Suppressor macrophage treated with lipopolysaccharide for 1 hour (primary cell): ENCODE measurements around the gene CHIT1.

ENCODE experiments used
- DNase-seq, 3 donors: peaks; one replicate each; pipeline ENCODE4 v3.0.0-alpha.2; 2020 to 2022

The CHIT1 gene

DNA sequence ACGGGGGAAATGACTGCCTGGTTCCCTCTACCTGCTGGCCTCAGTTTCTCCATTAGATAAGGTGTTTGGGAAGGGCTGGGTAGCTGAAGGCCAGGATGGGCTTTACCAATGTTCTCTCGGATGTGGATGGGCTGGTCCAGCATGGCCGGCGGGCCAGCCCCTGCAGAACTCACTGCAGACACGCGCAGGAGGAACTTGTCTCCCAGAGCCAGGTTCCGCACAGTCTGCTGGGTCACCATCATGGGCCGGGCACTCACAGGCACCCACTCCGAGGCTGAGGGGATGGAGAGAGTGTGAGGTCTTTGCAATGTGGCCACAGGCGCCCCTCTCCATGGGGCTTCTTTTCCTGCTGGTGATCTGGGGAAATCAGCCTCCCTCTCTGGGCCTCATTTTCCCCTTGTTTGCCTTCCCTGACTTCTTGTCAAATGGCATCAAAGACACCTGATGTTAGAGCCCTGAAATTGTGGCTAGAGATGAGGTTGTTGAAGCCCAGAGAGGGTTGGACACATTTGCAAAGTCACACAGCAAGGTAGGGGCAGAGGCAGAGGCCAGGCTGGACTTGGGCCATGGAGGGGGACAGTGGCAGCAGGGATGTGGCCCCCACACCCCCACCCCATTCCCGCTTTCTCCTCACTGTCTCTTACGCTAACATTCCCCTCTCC, 55.0 kb downstream of the CHIT1 start:
- DNase-seq: no peak

DNA sequence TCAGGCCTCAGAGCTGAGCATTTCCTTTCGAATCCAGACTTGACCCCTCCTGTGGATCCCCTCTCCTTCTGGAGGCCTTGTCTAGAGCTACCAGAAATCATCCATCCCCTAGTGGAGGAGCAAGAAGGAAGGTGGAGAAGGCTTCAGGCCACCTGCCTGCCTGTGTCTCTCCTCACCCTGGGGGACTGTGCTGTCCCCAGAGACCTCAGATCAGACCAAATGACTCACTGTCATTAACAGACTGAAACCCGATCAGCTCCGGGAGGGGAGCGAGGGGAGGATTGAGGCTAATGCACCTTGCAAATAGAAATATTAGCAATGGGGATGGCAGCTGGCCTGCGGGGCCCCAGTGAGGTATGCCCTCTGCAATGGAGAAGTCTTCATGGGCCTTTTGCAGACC, 55.9 kb downstream of the CHIT1 start:
- DNase-seq: no peak

DNA sequence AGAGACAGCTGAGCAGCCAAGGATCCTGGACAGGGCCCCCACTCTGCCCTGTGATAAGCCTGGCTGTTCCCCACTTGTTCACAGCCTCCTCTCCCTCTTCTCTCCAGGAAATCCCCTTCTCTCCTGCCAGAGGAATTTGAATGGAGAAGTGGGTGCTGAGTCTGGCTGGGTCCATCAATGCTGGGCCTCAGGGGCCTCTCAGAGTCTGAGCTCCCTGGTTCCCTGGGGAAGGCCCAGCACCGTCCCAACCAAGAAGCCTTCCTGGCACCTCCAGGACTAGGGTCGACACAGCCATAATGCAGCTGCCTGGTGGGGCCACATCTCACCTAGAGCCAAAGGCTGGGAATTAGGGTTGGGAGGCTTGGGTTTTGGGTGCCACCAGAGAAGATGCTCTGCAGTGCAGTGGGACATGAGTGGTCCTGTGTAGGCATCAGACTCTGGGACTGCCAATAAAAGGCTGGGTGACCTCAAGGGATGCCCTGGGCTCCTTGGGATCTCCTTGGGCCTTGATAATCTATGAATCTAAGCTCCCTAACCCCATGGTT, 56.4 kb downstream of the CHIT1 start:
- DNase-seq: peak; percentile 49 to 55 (median 53)

DNA sequence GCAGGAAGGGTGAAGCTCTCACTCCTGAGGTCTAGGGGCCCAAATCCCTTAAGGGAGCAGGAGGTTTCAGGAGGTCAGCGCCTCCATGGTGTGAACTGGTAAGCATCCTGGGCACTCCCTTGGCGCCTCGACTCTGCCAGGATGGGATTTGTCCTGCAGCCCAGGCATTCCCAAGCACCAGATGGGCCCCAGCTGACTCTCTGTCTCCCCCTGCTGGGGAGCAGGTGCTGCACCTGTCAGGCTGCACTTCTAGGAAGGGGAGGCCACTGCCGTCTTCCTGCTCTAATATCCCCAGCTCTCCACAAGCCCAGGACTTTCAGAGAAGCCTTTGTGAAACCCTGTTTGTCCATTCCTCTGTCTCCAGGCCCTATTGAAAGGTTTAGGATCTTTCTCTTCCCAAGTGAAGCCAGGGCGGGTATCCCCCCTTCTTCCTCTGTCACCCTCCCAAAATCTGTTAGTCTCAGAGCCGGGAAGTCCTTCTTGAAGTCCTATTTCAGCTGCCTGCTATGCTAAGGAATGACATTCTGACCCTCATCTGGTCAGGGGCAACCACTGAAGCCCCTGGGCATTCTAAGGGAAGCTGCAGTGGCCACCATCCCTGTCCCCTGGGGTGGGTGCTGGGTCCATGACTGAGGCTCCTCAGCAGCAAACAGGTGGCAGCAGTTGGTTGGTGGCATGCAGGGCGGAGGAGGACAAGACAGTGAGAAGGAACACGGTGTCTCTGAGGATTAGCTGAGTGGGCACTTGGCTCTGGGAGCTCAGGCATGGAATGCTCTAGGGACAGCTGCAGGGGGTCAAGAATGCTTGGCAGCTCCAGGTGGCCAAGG, 57.1 kb downstream of the CHIT1 start:
- DNase-seq: peak; percentile 62 to 86 (median 79)

DNA sequence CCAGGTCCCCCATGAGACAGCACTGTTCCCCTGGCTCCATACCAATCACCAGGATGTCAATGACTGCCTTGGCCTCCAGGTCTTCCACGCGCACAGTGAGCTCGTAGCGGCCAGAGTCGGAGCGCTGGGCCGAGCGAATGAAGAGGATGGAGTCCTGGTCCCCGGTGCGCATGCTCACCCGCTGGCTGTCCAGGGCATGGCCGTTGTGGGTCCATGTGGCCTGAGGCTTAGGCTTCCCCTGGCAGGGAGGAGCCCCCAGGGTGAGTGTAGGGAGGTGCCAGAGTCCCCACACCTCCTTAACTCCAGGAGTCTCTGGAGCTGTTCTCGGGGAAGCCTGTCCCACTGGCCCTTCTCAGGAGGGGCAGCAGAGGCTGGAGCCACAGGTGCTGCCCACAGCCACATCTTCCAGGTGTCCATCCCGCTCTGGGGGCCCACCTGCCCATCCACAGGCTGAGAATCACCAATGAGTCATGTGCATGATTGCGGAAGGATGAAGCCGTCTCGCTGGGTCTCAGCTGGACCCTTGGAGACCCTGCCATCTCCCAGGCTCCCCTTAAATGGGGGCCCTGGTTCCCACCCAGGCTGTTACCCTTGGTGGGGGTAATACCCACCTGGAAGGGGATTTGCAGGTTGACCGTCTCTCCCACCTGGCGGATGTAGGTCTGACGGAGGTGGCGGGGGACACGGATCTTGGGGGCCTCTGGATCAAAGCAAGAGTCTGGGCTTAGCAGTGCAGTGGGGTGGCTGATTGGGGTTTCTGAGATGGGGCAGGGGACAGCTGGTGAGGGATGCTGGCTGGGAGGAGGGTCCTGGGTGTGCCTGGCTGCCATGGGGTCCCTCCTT, 57.9 kb downstream of the CHIT1 start:
- no peak for DNase-seq

DNA sequence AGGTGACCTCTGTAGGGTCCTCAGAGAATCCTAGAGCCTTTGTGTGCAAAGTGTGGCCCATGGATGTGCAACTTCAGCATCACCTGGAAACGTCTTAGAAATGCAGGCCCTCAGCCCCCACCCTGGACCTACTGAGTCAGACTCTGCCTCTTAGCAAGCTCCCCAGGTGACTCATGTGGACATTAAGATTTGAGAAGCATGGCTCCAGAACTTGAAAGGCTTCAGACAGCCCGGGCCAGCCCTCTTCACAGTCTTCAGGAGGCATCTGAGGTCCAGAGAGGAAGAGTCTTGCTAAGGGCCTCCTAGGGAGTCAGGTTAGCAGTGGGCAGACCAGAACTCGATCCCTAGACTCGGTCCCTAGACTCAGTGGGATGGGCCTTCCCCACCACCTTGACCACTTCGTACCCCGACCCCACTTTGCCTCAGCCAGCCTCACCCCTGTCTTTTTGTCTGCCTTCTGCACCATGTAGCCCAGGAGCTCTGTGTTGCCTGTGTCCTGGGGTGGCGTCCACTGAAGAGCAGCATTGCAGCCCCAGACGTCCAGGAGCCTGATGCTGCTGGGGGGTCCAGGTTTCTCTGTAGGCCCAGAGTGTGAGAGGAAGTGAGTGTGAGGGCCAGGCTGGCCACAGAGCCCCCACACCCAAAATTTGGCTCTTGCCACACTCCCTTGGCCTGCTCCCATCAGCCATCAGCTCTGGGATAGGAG, 58.7 kb downstream of the CHIT1 start:
- no peak for DNase-seq

DNA sequence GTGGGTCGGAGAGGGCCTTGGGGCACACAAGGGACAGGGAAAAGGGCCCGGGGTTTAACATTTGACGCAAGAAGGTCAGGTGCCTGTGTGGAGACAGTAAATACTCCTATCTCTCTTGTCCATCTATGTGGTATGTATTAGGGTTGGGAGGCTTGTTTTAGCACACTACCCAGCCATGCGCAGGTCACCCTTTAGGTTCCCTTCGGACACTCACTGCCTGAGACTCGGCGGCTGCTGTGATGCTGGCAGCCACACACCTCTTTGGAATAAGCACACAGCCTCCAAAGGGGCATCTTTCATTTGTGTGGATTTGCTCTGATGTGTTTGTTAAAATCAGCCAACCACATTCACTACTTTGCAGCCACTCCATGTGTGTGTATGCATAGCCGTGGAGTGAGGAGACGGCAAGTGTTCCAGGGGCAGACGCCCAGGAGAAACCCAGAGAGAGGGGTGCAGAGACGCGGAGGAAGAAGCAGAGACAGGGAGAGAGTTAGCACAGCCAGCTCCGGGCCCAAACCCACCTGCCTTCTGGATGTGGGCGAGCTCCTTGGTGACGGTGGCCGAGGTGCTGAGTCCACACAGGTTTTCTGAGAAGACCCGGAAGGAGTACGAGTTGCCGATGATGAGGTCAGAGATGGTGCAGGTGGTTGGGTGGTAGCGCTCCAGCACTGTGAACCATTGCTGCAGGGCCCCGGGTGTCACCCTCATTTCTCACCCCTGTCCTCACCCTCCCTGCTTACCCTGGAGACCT, 59.5 kb downstream of the CHIT1 start:
- no peak for DNase-seq

DNA sequence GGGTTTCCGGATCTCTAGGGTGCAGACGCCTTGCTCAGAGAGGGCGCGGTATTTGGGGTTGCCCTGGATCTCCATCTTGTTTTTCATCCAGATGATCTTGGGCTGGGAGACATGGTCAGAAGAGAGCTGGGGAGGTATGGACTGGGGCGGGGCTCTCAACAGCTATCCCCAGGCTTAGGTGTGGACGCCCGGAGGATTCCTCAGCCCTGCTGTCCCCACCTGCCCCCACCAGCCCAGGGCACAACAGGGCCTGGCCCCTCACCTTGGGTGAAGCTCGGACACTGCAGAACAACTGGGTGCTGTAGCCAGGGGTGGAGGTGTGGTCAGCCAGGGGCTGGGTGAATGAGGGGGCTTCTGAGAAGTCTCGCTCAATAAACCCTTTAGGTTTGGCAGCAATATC, 60.5 kb downstream of the CHIT1 start:
- no peak for DNase-seq

DNA sequence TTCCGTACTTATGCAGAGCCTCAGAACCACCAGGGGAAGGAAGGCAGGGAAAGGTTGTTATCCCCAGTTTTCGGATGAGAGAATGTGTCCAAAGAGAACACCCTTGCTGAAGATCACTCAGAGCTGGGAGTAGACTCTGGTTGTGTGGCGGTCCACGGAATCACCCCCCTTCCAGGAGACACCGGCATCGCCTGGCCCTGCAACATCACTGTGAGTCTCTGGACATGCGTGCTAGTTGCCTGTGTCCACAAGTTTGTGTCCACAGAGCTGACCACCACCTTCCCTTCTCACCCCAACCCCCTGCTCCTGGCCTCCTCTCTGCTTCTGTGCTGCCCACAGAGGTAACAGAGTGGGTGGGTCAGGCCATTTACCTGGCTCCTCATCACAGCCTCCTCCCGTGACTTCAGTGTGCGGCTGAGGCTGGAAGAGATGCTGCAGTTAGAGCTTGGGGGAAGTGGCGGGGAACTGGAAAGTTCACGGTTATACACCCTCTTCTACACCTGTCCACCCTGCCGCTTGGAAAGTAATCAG, 61.2 kb downstream of the CHIT1 start:
- DNase-seq: no peak

DNA sequence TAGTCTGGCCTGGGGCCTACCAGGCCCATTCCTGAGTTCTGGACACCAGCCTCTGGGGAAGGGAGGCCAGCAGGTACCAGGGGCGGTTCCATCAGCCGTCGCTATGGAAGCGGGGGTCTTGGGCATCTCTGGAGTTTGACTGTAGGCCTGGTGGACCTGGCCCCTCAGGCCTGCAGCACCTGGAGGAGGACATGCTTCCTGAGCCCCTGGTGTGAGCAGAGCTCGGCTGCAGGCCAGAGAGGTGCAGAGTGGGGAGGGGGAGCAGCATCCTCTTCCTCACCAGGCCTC, 61.6 kb downstream of the CHIT1 start:
- no peak for DNase-seq

DNA sequence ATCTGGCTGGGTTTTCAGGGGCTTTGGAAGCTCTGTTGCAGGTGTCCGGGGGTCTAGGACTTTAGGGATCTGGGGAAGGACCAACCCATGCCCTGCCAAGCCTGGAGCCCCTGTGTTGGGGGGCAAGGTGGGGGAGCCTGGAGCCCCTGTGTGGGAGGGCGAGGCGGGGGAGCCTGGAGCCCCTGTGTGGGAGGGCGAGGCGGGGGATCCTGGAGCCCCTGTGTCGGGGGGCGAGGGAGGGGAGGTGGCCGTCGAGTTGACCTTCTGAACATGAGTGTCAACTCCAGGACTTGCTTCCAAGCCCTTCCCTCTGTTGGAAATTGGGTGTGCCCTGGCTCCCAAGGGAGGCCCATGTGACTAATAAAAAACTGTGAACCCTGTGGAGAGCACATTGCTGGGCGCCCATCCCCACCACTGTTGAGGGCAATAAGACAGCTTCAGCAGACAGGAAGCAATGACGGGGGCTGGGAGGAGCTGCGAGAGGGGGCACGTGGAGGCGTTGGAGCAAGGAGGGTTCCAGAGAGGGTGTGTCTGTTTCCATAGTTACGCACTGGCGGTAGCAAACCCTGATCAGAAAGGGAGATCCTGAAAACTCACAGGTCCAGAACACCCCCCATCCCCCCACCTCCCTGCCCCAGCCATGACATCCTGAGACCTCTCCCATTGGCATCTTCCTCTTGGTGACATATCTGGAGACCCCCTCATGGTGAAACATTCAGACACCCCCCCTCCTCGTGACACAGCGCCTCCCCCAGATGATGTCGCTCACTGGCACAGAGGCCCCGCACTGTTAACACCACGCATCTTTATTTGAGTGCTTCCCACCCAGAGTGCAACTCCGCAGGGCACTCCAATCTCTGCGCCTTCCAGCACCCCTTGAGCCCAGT, 62.2 kb downstream of the CHIT1 start:
- DNase-seq: peak in 1 of 3 donors; percentile 29

DNA sequence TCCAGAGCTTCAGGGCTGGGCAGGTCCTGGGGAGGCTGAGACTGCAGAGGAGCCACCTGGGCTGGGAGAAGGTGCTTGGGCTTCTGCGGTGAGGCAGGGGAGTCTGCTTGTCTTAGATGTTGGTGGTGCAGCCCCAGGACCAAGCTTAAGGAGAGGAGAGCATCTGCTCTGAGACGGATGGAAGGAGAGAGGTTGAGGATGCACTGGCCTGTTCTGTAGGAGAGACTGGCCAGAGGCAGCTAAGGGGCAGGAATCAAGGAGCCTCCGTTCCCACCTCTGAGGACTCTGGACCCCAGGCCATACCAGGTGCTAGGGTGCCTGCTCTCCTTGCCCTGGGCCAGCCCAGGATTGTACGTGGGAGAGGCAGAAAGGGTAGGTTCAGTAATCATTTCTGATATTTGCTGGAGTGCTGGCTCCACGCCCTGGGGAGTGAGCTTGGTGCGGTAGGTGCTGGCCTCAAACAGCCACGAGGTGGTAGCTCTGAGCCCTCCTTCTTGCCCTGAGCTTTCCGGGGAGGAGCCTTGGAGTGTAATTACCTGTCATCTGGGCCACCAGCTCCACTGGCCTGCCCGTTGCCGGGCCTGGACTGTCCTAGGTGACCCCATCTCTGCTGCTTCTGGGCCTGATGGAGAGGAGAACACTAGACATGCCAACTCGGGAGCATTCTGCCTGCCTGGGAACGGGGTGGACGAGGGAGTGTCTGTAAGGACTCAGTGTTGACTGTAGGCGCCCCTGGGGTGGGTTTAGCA, 63.1 kb downstream of the CHIT1 start:
- DNase-seq: peak in 1 of 3 donors; percentile 25
